Calu3 (cell line): ENCODE measurements around the gene CECR2. TPM values are rescaled to one million over a fixed set of nuclear protein-coding genes. Genes with fewer than 3 reads are reported as not detected.

Experiments
- BruUV-seq: library from RNA; stranded (reverse); fragments of 400-500 nt; replicated peaks from 2 replicates; lab custom pipeline; 2021; lab: Mats Ljungman, UMichigan
- CTCF ChIA-PET: fragments of 300-600 bp; sonication (Branson Sonifier 250); formaldehyde crosslinking; loops from one replicate; lab custom pipeline; 2022; ENCODE audit warnings: antibody characterized with exemption; lab: Charles Lee
- DNase-seq: peaks from one replicate; pipeline ENCODE4 v3.0.0; 2022
- H3K27ac Mint-ChIP-seq: one replicate; pipeline ENCODE4 v1.8.0; 2022; ENCODE audit warnings: mixed read lengths; ENCODE audit not compliant: unreplicated experiment
- H3K27me3 Mint-ChIP-seq: one replicate; pipeline ENCODE4 v1.8.0; 2022; ENCODE audit warnings: mixed read lengths; ENCODE audit not compliant: unreplicated experiment
- H3K36me3 Mint-ChIP-seq: one replicate; pipeline ENCODE4 v1.8.0; 2022; ENCODE audit warnings: mild to moderate bottlenecking, moderate library complexity, mixed read lengths; ENCODE audit not compliant: insufficient read depth, unreplicated experiment
- H3K4me1 Mint-ChIP-seq: one replicate; pipeline ENCODE4 v1.8.0; 2022; ENCODE audit warnings: mild to moderate bottlenecking, low read depth, mixed read lengths; ENCODE audit not compliant: unreplicated experiment
- H3K4me3 Mint-ChIP-seq: one replicate; pipeline ENCODE4 v1.8.0; 2022; ENCODE audit warnings: mild to moderate bottlenecking, low read depth, moderate library complexity, mixed read lengths; ENCODE audit not compliant: unreplicated experiment
- H3K9me3 Mint-ChIP-seq: one replicate; pipeline ENCODE4 v1.8.0; 2022; ENCODE audit warnings: low read depth, mixed read lengths; ENCODE audit not compliant: unreplicated experiment
- CTCF ChIP-seq: fragments of 200-600 bp; IDR thresholded peaks from one replicate; pipeline ENCODE4 v1.8.0; 2022; ENCODE audit warnings: antibody characterized with exemption; ENCODE audit not compliant: unreplicated experiment
- intact Hi-C: fragments of 100-400 bp; cut with micrococcal nuclease; formaldehyde crosslinking; loops from one replicate; pipeline ENCODE4 v1.10.0; 2022; ENCODE audit not compliant: unreplicated experiment
- total RNA-seq: library from RNA; stranded (reverse); gene quantifications from 2 replicates; pipeline ENCODE4 v1.2.3, GENCODE V29; 2022

The CECR2 gene
- total RNA-seq, 1 experiment from 2014 or later, result 0.09 TPM

DNA sequence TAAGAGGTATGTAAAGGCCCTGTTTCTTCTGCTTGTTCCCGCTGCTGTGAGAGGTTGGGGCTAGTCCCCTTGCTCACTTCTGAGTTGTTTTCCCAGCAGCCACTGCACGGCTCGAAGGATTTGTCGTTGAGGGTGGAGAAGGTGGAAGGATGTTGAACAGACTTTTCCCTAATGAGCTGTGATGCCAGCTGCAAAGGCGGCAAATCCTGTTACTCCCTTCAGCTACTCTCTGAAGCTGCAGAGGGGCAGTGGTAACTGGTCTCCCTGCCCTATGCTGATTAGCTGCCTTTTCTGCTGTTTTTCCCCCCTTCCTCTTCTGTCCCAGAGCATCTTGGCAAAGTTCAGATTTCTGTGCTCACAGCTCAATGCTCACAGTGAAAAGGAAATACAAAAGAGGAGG is 103.7 kb downstream of the CECR2 start:
- no peaks in the 10 kb centered on the region for H3K36me3 Mint-ChIP-seq
- TF ChIP-seq CTCF, result no peak
- H3K9me3 Mint-ChIP-seq, result no peaks in the 10 kb centered on the region
- intact Hi-C loops, result no loop called here
- H3K27ac Mint-ChIP-seq, result no peak overlapping the region
- H3K4me3 Mint-ChIP-seq, result no peak overlapping the region
- H3K4me1 Mint-ChIP-seq, result no peaks in the 10 kb centered on the region
- H3K27me3 Mint-ChIP-seq, result peaks cover 96% of the 10 kb centered on the region
- no peak for DNase-seq
- CTCF ChIA-PET, result no interaction called here
- BruUV-seq, result no TSS peak

DNA sequence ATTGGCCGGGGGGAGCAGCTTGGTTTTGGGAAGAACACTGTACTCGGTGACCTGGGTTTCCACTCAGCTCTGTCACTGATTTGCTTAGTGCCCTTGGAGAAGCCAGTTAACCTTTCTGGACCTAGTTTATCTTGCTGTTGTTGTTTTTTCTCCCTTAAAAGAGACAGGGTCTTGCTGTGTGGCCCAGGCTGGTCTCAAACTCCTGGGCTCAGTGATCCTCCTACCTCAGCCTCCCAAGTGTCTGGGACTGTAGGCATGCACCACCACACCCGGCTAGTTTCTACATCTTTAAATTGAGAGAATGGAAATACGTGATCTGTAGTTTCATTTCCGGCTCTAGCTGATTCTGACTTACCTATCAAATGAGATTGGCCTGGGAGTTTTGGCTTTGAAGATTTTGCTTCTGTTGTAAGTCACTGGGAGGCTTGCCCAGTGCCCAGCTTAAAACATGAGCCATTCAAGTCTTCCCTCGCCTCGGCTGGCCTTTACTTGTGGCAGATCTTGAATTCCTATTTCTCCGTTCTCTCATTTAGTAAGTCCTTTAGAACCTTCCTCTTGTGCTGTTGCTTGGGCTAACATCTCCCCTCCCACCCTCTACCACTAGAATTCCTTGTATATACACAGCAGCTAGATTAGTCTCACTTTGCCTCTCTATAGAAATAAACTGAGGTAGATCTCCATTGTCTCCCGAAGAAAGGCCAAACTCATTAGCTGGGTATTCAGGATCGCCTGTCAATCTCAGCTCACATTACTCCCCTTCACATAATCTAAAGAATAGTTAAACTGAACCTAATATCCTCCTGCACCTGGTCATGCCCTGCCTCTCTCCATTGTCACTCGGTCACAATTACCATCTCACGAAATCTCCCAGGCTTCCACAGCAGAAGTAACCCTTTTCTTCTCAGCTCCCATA is 106.3 kb downstream of the CECR2 start:
- Mint-ChIP-seq H3K36me3 (no peaks in the 10 kb centered on the region), H3K27me3 (peaks cover 100% of the 10 kb centered on the region), H3K27ac (no peak overlapping the region), H3K4me3 (no peak overlapping the region), H3K4me1 (no peaks in the 10 kb centered on the region), H3K9me3 (no peaks in the 10 kb centered on the region)
- intact Hi-C loops, result no loop called here
- BruUV-seq, result no TSS peak
- no peak for TF ChIP-seq CTCF
- CTCF ChIA-PET, result interaction anchor here (0.6 kb wide), 1 partner anchor 168 kb away, joined by 4 read pairs; no protein-coding TSS in a partner anchor
- DNase-seq, result no peak

- H3K9me3 Mint-ChIP-seq, result no peaks in the 10 kb centered on the region
- H3K36me3 Mint-ChIP-seq, result no peaks in the 10 kb centered on the region
- CTCF ChIA-PET, result no interaction called here
- no peak overlapping the region for H3K4me3 Mint-ChIP-seq
- no peak overlapping the region for H3K27ac Mint-ChIP-seq
- no TSS peak for BruUV-seq
- H3K27me3 Mint-ChIP-seq, result peaks cover 91% of the 10 kb centered on the region
- TF ChIP-seq CTCF, result no peak
- no peaks in the 10 kb centered on the region for H3K4me1 Mint-ChIP-seq
- intact Hi-C loops, result no loop called here
- DNase-seq, result no peak
Observed at GRCh38 chr22:17476838-17477237, 107.6 kb downstream of the CECR2 start.

GRCh38 chr22:17477391-17477833 is 108.2 kb downstream of the CECR2 start:
- no peaks in the 10 kb centered on the region for H3K4me1 Mint-ChIP-seq
- H3K36me3 Mint-ChIP-seq, result no peaks in the 10 kb centered on the region
- no peak for TF ChIP-seq CTCF
- peaks cover 85% of the 10 kb centered on the region for H3K27me3 Mint-ChIP-seq
- no peak for DNase-seq
- intact Hi-C loops, result no loop called here
- CTCF ChIA-PET, result no interaction called here
- H3K27ac Mint-ChIP-seq, result no peak overlapping the region
- BruUV-seq, result no TSS peak
- H3K9me3 Mint-ChIP-seq, result no peaks in the 10 kb centered on the region
- H3K4me3 Mint-ChIP-seq, result no peak overlapping the region
